Neural cell (in vitro differentiated cells): ENCODE results near the gene ASPSCR1.

Experiments
- EP300 ChIP-seq: fragments of 450-650 bp; conservative IDR thresholded peaks from 2 replicates; pipeline ENCODE4 v1.6.1; 2014; ENCODE audit warnings: antibody characterized with exemption, mild to moderate bottlenecking, moderate library complexity; ENCODE audit not compliant: poor library complexity, severe bottlenecking
- EZH2 ChIP-seq: fragments of 200-600, 300-800 bp; shearing (Covaris generic), sonication (generic); IDR thresholded peaks from 2 replicates; pipeline ENCODE4 v1.6.1; 2014; ENCODE audit warnings: antibody characterized with exemption, low read length, borderline replicate concordance, mild to moderate bottlenecking; ENCODE audit not compliant: insufficient read depth, poor library complexity, severe bottlenecking
- POLR2AphosphoS5 ChIP-seq: IDR thresholded peaks from 2 replicates; pipeline ENCODE4 v1.6.1; 2012
- TF ChIP-seq, protein P1 (sequence below): fragments of 450-650 bp; IDR thresholded peaks from 2 replicates; pipeline ENCODE4 v1.5.1; 2014; ENCODE audit warnings: antibody characterized with exemption, mild to moderate bottlenecking, moderate library complexity; ENCODE audit not compliant: poor library complexity, severe bottlenecking
- TF ChIP-seq, protein P2 (sequence below): IDR thresholded peaks from 2 replicates; pipeline ENCODE4 v1.6.1; 2012; ENCODE audit warnings: borderline replicate concordance

DNA sequence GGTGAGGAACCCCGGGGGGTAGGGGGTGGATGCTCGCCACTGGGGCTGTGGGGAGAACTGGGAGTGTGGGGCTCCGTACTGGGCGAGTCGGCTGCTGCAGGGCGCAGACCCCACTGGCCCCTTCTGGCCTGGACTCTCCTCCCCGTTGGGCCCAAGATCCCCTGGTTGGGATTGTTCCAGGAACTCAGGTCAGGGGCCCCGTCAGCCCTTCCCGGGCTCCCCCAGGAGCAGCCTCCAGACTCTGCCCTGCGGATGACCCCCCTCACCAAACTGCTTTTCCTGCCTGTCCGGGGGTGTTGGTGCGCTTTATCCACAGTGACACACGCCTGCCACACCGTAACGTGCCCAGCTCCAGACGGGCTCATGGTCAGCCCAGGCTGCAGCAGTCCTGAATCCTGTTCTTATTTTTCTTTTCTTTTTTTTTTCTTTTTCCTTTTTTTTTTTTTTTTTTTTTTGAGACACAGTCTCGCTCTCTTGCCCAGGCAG lies 24.2 kb downstream of the ASPSCR1 start:
- TF ChIP-seq, protein P1, sequence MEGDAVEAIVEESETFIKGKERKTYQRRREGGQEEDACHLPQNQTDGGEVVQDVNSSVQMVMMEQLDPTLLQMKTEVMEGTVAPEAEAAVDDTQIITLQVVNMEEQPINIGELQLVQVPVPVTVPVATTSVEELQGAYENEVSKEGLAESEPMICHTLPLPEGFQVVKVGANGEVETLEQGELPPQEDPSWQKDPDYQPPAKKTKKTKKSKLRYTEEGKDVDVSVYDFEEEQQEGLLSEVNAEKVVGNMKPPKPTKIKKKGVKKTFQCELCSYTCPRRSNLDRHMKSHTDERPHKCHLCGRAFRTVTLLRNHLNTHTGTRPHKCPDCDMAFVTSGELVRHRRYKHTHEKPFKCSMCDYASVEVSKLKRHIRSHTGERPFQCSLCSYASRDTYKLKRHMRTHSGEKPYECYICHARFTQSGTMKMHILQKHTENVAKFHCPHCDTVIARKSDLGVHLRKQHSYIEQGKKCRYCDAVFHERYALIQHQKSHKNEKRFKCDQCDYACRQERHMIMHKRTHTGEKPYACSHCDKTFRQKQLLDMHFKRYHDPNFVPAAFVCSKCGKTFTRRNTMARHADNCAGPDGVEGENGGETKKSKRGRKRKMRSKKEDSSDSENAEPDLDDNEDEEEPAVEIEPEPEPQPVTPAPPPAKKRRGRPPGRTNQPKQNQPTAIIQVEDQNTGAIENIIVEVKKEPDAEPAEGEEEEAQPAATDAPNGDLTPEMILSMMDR: no peak
- TF ChIP-seq EZH2 (no peak), EP300 (no peak), POLR2AphosphoS5 (no peak)
- TF ChIP-seq, protein P2, sequence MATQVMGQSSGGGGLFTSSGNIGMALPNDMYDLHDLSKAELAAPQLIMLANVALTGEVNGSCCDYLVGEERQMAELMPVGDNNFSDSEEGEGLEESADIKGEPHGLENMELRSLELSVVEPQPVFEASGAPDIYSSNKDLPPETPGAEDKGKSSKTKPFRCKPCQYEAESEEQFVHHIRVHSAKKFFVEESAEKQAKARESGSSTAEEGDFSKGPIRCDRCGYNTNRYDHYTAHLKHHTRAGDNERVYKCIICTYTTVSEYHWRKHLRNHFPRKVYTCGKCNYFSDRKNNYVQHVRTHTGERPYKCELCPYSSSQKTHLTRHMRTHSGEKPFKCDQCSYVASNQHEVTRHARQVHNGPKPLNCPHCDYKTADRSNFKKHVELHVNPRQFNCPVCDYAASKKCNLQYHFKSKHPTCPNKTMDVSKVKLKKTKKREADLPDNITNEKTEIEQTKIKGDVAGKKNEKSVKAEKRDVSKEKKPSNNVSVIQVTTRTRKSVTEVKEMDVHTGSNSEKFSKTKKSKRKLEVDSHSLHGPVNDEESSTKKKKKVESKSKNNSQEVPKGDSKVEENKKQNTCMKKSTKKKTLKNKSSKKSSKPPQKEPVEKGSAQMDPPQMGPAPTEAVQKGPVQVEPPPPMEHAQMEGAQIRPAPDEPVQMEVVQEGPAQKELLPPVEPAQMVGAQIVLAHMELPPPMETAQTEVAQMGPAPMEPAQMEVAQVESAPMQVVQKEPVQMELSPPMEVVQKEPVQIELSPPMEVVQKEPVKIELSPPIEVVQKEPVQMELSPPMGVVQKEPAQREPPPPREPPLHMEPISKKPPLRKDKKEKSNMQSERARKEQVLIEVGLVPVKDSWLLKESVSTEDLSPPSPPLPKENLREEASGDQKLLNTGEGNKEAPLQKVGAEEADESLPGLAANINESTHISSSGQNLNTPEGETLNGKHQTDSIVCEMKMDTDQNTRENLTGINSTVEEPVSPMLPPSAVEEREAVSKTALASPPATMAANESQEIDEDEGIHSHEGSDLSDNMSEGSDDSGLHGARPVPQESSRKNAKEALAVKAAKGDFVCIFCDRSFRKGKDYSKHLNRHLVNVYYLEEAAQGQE: no peak
